SU-DHL-6 (cell line): Measurements from ENCODE around the gene HOXA7.

Source experiments
- H2AFZ ChIP-seq: fragments of 200-600 bp; sonication (generic); 2 replicates; pipeline ENCODE4 v1.6.1; 2014; ENCODE audit warnings: low read depth, mild to moderate bottlenecking, moderate library complexity, mixed read lengths, antibody characterized with exemption, low read length; ENCODE audit not compliant: severe bottlenecking
- H3F3A ChIP-seq: fragments of 200-600 bp; shearing (Covaris generic); 2 replicates; pipeline ENCODE4 v1.6.0; 2016; ENCODE audit warnings: antibody characterized with exemption, mild to moderate bottlenecking; ENCODE audit not compliant: insufficient read depth
- H3K27ac ChIP-seq: fragments of 200-600 bp; sonication (generic); 2 replicates; pipeline ENCODE4 v1.5.1; 2016; ENCODE audit warnings: low read depth, mild to moderate bottlenecking, low read length, moderate library complexity, mixed read lengths
- H3K27me3 ChIP-seq: fragments of 200-600 bp; sonication (generic), shearing (Covaris generic); 2 replicates; pipeline ENCODE4 v1.6.0; 2014; ENCODE audit warnings: mild to moderate bottlenecking, low read length
- H3K36me3 ChIP-seq: fragments of 200-600 bp; sonication (generic); 2 replicates; pipeline ENCODE4 v1.6.1; 2014; ENCODE audit warnings: mild to moderate bottlenecking, low read length, mixed read lengths
- H3K4me2 ChIP-seq: fragments of 300-600, 200-600 bp; shearing (Covaris generic), sonication (generic); 2 replicates; pipeline ENCODE4 v1.6.0; 2014; ENCODE audit warnings: low read length, low read depth, mild to moderate bottlenecking; ENCODE audit not compliant: poor library complexity, severe bottlenecking
- H3K4me3 ChIP-seq: fragments of 200-600 bp; sonication (generic); 2 replicates; pipeline ENCODE4 v1.5.1; 2014; ENCODE audit warnings: antibody characterized with exemption, low read length, mild to moderate bottlenecking, mixed read lengths; ENCODE audit not compliant: insufficient read depth, poor library complexity, severe bottlenecking
- H3K79me2 ChIP-seq: fragments of 200-600 bp; sonication (generic); 2 replicates; pipeline ENCODE4 v1.6.1; 2014; ENCODE audit warnings: mild to moderate bottlenecking, low read length, moderate library complexity; ENCODE audit not compliant: insufficient read depth
- H3K9ac ChIP-seq: fragments of 200-600 bp; sonication (generic); 2 replicates; pipeline ENCODE4 v1.7.0; 2014; ENCODE audit warnings: mild to moderate bottlenecking, low read length
- H3K9me2 ChIP-seq: fragments of 200-600 bp; sonication (generic); replicated peaks from 2 replicates; pipeline ENCODE4 v1.6.1; 2014; ENCODE audit warnings: low read length; ENCODE audit not compliant: insufficient read depth
- H3K9me3 ChIP-seq: fragments of 200-600 bp; sonication (generic); 2 replicates; pipeline ENCODE4 v1.6.1; 2014; ENCODE audit warnings: low read length, mixed read lengths; ENCODE audit not compliant: insufficient read depth
- H4K20me1 ChIP-seq: fragments of 200-600 bp; sonication (generic); 2 replicates; pipeline ENCODE4 v1.6.1; 2014; ENCODE audit warnings: low read depth, mild to moderate bottlenecking, antibody characterized with exemption, low read length, moderate library complexity, mixed read lengths
- EZH2phosphoT487 ChIP-seq: fragments of 200-600 bp; sonication (generic), shearing (Covaris generic); conservative IDR thresholded peaks from 2 replicates; pipeline ENCODE4 v1.6.1; 2018; ENCODE audit warnings: mild to moderate bottlenecking, antibody characterized with exemption, low read length, moderate library complexity, mixed read lengths
- TF ChIP-seq, protein P1 (sequence below): fragments of 200-600 bp; sonication (generic); IDR thresholded peaks from one replicate; pipeline ENCODE4 v1.5.1; 2017; ENCODE audit warnings: antibody characterized with exemption, mild to moderate bottlenecking, low read length, moderate library complexity; ENCODE audit not compliant: insufficient read depth, poor library complexity, severe bottlenecking

The HOXA7 gene

DNA sequence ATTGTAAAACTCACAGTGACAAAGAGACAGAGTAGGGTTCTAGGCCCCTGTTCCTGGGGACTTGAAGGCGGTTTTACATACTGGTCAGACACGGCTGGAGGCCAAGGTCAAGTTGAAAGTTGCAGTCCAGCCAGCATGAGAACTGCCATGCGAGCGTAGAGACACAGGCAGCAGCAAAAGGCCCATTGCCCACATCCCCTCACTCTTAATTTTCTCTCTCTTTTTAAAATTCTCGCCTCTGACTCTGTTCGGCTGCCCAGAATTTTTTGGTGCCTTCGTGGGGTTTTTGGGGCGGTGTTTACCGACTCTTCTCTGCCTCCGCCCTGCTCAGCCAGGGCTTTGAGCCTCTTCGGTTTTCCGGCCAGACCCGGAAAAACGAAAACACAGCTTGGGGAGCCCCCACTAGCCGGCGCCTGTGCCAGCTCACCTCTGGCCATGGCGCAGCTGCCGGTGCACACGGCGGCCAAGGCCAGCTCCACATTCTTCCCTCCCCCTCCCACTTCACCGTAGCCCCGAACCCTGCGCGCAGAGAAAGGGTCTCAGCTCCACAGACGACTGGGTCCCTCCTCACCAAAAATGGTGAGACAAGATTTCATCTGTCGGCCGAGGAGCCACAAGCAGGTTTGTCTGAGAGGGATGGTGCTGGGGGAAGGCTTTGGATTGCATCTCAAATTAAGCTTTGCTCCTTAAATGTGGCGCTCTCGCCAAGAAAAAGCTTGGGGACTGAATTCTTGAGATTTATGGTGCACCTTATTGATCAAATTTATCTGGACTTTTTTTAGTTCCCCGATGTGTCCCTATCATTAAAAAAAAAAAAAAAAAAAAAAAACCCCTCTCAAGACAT, 45.8 kb upstream of the HOXA7 start:
- Histone ChIP-seq H3K4me2 (no peak overlapping the region), H3K4me3 (no peak overlapping the region), H3K9me2 (no peaks in the 10 kb centered on the region)

DNA sequence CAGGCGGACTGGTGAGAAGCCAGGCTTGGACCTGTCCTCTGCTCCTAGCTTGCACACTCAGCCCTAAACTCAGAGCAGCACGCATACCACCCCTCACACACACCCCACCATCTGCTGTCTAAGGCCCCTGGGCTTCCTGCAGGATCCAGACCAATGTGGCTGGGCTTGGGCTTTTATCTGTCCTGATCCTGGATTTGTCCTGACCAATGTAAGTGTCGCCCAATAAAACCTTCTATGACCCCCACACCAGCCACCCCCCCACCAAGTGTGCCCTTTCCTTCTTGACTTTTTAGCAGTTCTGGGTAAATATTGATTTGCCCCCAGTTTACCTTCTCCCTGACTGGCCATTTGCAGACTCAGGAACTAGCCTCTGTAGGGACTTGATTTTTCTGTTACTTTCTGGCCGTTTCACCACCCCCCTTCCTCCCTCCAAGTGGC, 45.1 kb upstream of the HOXA7 start:
- no peaks in the 10 kb centered on the region for H3K79me2 ChIP-seq
- H3K27ac ChIP-seq = no peak overlapping the region
- no peaks in the 10 kb centered on the region for H3K36me3 ChIP-seq
- no peaks in the 10 kb centered on the region for H3K9me3 ChIP-seq
- TF ChIP-seq, protein P1, sequence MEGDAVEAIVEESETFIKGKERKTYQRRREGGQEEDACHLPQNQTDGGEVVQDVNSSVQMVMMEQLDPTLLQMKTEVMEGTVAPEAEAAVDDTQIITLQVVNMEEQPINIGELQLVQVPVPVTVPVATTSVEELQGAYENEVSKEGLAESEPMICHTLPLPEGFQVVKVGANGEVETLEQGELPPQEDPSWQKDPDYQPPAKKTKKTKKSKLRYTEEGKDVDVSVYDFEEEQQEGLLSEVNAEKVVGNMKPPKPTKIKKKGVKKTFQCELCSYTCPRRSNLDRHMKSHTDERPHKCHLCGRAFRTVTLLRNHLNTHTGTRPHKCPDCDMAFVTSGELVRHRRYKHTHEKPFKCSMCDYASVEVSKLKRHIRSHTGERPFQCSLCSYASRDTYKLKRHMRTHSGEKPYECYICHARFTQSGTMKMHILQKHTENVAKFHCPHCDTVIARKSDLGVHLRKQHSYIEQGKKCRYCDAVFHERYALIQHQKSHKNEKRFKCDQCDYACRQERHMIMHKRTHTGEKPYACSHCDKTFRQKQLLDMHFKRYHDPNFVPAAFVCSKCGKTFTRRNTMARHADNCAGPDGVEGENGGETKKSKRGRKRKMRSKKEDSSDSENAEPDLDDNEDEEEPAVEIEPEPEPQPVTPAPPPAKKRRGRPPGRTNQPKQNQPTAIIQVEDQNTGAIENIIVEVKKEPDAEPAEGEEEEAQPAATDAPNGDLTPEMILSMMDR = no peak
- TF ChIP-seq EZH2phosphoT487 = no peak
- H3K9me2 ChIP-seq = no peaks in the 10 kb centered on the region
- H2AFZ ChIP-seq = no peak overlapping the region
- no peak overlapping the region for H3K4me3 ChIP-seq
- no peaks in the 10 kb centered on the region for H3K27me3 ChIP-seq
- H3K4me2 ChIP-seq = peak overlapping the region; percentile 63
- H3F3A ChIP-seq = no peaks in the 10 kb centered on the region
- H3K9ac ChIP-seq = no peak overlapping the region
- no peaks in the 10 kb centered on the region for H4K20me1 ChIP-seq

More for the DNA sequence above, 45.8 kb upstream of the HOXA7 start:
- H3K9me3 ChIP-seq = no peaks in the 10 kb centered on the region
- H3F3A ChIP-seq = no peaks in the 10 kb centered on the region
- no peaks in the 10 kb centered on the region for H3K79me2 ChIP-seq
- no peak for TF ChIP-seq EZH2phosphoT487
- TF ChIP-seq, protein P1 = no peak
- H4K20me1 ChIP-seq = no peaks in the 10 kb centered on the region
- no peak overlapping the region for H3K27ac ChIP-seq
- H2AFZ ChIP-seq = no peak overlapping the region
- no peak overlapping the region for H3K9ac ChIP-seq
- H3K27me3 ChIP-seq = no peaks in the 10 kb centered on the region
- H3K36me3 ChIP-seq = no peaks in the 10 kb centered on the region

DNA sequence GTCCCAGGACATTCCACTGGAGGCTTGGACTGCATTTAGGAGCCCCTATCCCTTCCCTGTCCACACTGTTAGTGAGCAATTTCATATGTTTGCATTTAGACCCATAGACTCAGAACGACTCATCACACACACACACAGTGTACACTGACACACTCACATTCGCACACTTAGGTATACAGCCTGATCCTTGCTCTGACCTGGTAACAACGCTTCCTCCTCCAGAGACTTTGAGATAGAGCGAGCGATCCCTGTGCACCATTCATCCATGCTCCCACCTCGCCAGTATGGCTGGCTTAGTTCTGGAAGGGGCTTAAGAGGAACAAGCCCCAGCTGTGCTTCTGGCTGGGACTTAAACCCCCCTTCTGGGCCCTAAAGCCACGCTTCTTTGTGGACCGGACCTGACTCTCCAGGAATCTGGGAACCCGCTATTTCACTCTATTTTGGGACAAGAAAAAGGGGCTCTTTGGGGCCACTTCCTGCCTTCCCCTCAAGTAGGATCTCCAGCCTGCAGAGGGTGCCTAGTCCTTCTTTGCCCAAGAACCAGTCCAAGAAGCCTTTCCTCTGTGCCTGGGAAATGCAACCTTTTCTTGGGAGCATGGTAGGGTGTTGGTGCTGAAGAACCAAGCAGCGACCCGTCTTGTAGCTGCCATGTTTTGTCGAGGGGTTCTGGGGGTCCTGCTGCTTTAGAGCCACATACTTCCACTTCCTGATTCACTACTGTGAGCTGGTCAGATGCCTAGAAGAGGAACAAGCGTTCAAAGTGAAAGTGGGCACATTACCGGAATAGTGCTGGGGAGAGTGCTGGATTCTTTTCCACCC, 44.5 kb upstream of the HOXA7 start:
- Histone ChIP-seq H3K4me2 (peak overlapping the region; percentile 63), H3K36me3 (no peaks in the 10 kb centered on the region), H3K9ac (peak overlapping the region; percentile 48), H3K27me3 (no peaks in the 10 kb centered on the region), H3K4me3 (peak overlapping the region; percentile 59), H3F3A (no peaks in the 10 kb centered on the region), H3K79me2 (no peaks in the 10 kb centered on the region), H3K27ac (no peak overlapping the region), H3K9me2 (no peaks in the 10 kb centered on the region), H3K9me3 (no peaks in the 10 kb centered on the region), H4K20me1 (no peaks in the 10 kb centered on the region), H2AFZ (peak overlapping the region; percentile 76)
- TF ChIP-seq, protein P1 = no peak
- no peak for TF ChIP-seq EZH2phosphoT487
